Neural cell (in vitro differentiated cells): ENCODE measurements around the gene RAP1A.

Experiments
- CTCF ChIP-seq: fragments of 450-650 bp; IDR thresholded peaks from 2 replicates; pipeline ENCODE4 v1.5.1; 2014; ENCODE audit warnings: antibody characterized with exemption, mild to moderate bottlenecking, moderate library complexity; ENCODE audit not compliant: poor library complexity, severe bottlenecking
- EP300 ChIP-seq: fragments of 450-650 bp; conservative IDR thresholded peaks from 2 replicates; pipeline ENCODE4 v1.6.1; 2014; ENCODE audit warnings: antibody characterized with exemption, mild to moderate bottlenecking, moderate library complexity; ENCODE audit not compliant: poor library complexity, severe bottlenecking
- EZH2 ChIP-seq: fragments of 200-600, 300-800 bp; shearing (Covaris generic), sonication (generic); IDR thresholded peaks from 2 replicates; pipeline ENCODE4 v1.6.1; 2014; ENCODE audit warnings: antibody characterized with exemption, low read length, borderline replicate concordance, mild to moderate bottlenecking; ENCODE audit not compliant: insufficient read depth, poor library complexity, severe bottlenecking
- TAF1 ChIP-seq: IDR thresholded peaks from 2 replicates; pipeline ENCODE4 v1.6.1; 2012; ENCODE audit warnings: low read depth

GRCh38 chr1:111604931-111605330 lies 14.7 kb upstream of the RAP1A start:
- TF ChIP-seq CTCF = no peak
- no peak for TF ChIP-seq EZH2
- TF ChIP-seq TAF1 = no peak
- no peak for TF ChIP-seq EP300
